SK-N-SH (cell line): ENCODE measurements around the gene RIMS4. TPM values are rescaled to one million over a fixed set of nuclear protein-coding genes. Genes with fewer than 3 reads are reported as not detected.
A peak's percentile ranks its signal among the peaks of the same experiment; 100 is the strongest.

Experiments
- CTCF ChIA-PET: fragments of 300-600, 350-600 bp; formaldehyde crosslinking; extraction: SDS; loops from one replicate; lab custom pipeline; 2021; lab: Yijun Ruan, JAX
- POLR2A ChIA-PET: fragments of 350-600 bp; sonication (Branson Sonifier 250); formaldehyde crosslinking; extraction: SDS; loops from one replicate; lab custom pipeline; 2020; ENCODE audit warnings: antibody characterized with exemption, inconsistent platforms; lab: Yijun Ruan, JAX
- DNase-seq: peaks from one replicate; pipeline ENCODE4 v3.0.0; 2012
- H2AFZ ChIP-seq: fragments of 200-600 bp; sonication (generic); 2 replicates; pipeline ENCODE4 v1.8.1; 2016; ENCODE audit warnings: antibody characterized with exemption, mild to moderate bottlenecking, low read depth
- H3F3A ChIP-seq: fragments of 200-600 bp; sonication (generic); replicated peaks from 2 replicates; pipeline ENCODE3; 2016; ENCODE audit warnings: antibody characterized with exemption, mild to moderate bottlenecking; ENCODE audit not compliant: insufficient read depth
- H3K27ac ChIP-seq, 2 experiments: fragments of 200-500 bp in 1 of 2; fragments of 200-600 bp in 1 of 2; sonication (Bioruptor generic) in 1 of 2; sonication (generic), shearing (Covaris generic) in 1 of 2; 2 replicates each; pipeline versions ENCODE4 v1.5.1 to v1.6.1; 2014 to 2016; ENCODE audit warnings: low read depth in 2 of 2, inconsistent platforms in 1 of 2, low read length in 1 of 2, mild to moderate bottlenecking in 1 of 2, mixed read lengths in 1 of 2
- H3K27me3 ChIP-seq: fragments of 200-600 bp; sonication (generic), shearing (Covaris generic); 2 replicates; pipeline ENCODE4 v1.6.1; 2016; ENCODE audit warnings: mixed run types; ENCODE audit not compliant: insufficient read depth
- H3K36me3 ChIP-seq, 2 experiments: fragments of 200-500 bp in 1 of 2; fragments of 200-600 bp in 1 of 2; sonication (Bioruptor generic) in 1 of 2; sonication (generic) in 1 of 2; replicated peaks in 1 of 2; 2 replicates each; pipeline versions ENCODE3 to v1.5.1; 2014 to 2016; ENCODE audit warnings: low read length in 1 of 2, mild to moderate bottlenecking in 1 of 2; ENCODE audit not compliant: insufficient read depth in 2 of 2, control insufficient read depth in 1 of 2
- H3K4me1 ChIP-seq, 2 experiments: fragments of 200-500 bp in 1 of 2; fragments of 200-600 bp in 1 of 2; sonication (Bioruptor generic) in 1 of 2; sonication (generic), shearing (Covaris generic) in 1 of 2; 2 replicates each; pipeline versions ENCODE4 v1.5.1 to v1.6.1; 2014 to 2016; ENCODE audit warnings: low read depth in 1 of 2, low read length in 1 of 2, mixed run types in 1 of 2; ENCODE audit not compliant: insufficient read depth in 2 of 2, control insufficient read depth in 1 of 2
- H3K4me2 ChIP-seq: fragments of 200-600 bp; sonication (generic), shearing (Covaris generic); 2 replicates; pipeline ENCODE4 v1.6.1; 2017; ENCODE audit warnings: mixed run types
- H3K4me3 ChIP-seq, 2 experiments: fragments of 200-500 bp in 1 of 2; fragments of 200-600 bp in 1 of 2; sonication (Bioruptor generic) in 1 of 2; sonication (generic), shearing (Covaris generic) in 1 of 2; 2 replicates each; pipeline versions ENCODE4 v1.5.1 to v1.8.1; 2014 to 2016; ENCODE audit warnings: low read depth in 2 of 2, inconsistent platforms in 1 of 2, low read length in 1 of 2, mild to moderate bottlenecking in 1 of 2, mixed read lengths in 1 of 2, moderate library complexity in 1 of 2
- H3K79me2 ChIP-seq: fragments of 200-600 bp; sonication (generic); 2 replicates; pipeline ENCODE4 v1.8.1; 2017; ENCODE audit warnings: mild to moderate bottlenecking; ENCODE audit not compliant: insufficient read depth
- H3K9ac ChIP-seq: fragments of 200-600 bp; sonication (generic); 2 replicates; pipeline ENCODE4 v1.6.1; 2017; ENCODE audit warnings: mixed run types
- H3K9me2 ChIP-seq: fragments of 200-600 bp; sonication (generic); 2 replicates; pipeline ENCODE4 v1.6.1; 2017; ENCODE audit warnings: mixed run types
- H3K9me3 ChIP-seq: fragments of 200-600 bp; sonication (generic); 2 replicates; pipeline ENCODE4 v1.6.1; 2017; ENCODE audit warnings: mixed run types, mild to moderate bottlenecking, moderate library complexity
- H4K20me1 ChIP-seq: fragments of 200-600 bp; sonication (generic); 2 replicates; pipeline ENCODE4 v1.6.1; 2017; ENCODE audit warnings: mild to moderate bottlenecking, mixed run types; ENCODE audit not compliant: insufficient read depth
- ELF1 ChIP-seq: IDR thresholded peaks from 2 replicates; pipeline ENCODE4 v1.4.0; 2012
- FOXJ3 ChIP-seq: sonication (generic); formaldehyde crosslinking; IDR thresholded peaks from 2 replicates; pipeline ENCODE4 v1.5.1; 2020; ENCODE audit warnings: mild to moderate bottlenecking, missing genetic modification reagents
- MEF2A ChIP-seq: IDR thresholded peaks from 2 replicates; pipeline ENCODE4 v1.4.0; 2012; ENCODE audit warnings: low read depth, borderline replicate concordance
- MXI1 ChIP-seq: IDR thresholded peaks from 2 replicates; pipeline ENCODE4 v1.6.1; 2012; ENCODE audit warnings: mild to moderate bottlenecking, low read depth, low read length, improper control_type of control experiment
- NFIC ChIP-seq: IDR thresholded peaks from 2 replicates; pipeline ENCODE4 v1.4.0; 2012; ENCODE audit warnings: borderline replicate concordance
- NRF1 ChIP-seq: IDR thresholded peaks from 2 replicates; pipeline ENCODE4 v1.6.1; 2012; ENCODE audit warnings: low read depth, mild to moderate bottlenecking, low read length
- RXRA ChIP-seq: IDR thresholded peaks from 2 replicates; pipeline ENCODE4 v1.4.0; 2012; ENCODE audit warnings: low read depth, mild to moderate bottlenecking, borderline replicate concordance
- SMC3 ChIP-seq: IDR thresholded peaks from 2 replicates; pipeline ENCODE4 v1.6.1; 2012; ENCODE audit warnings: low read depth, low read length, improper control_type of control experiment
- TEAD4 ChIP-seq: IDR thresholded peaks from 2 replicates; pipeline ENCODE4 v1.4.0; 2012; ENCODE audit warnings: mild to moderate bottlenecking, borderline replicate concordance; ENCODE audit not compliant: insufficient read depth
- WGBS: methylation state at CpG from one replicate; pipeline ENCODE4 v1.1.6; 2017; ENCODE audit warnings: low lambda C conversion rate; 5-methylcytosine and 5-hydroxymethylcytosine counted together
- polyA plus RNA-seq, 3 experiments: library from polyadenylated mRNA; depleted of rRNA; stranded (reverse); fragments of >200 nt; gene quantifications; 2 replicates each; pipeline ENCODE4 v1.2.3, GENCODE V29; 2012
- TF ChIP-seq, protein P1 (sequence below): IDR thresholded peaks from 2 replicates; pipeline ENCODE4 v1.6.1; 2012; ENCODE audit warnings: mild to moderate bottlenecking, low read depth, low read length, moderate library complexity
- TF ChIP-seq, protein P2 (sequence below): fragments of 150-350 bp; IDR thresholded peaks from 2 replicates; pipeline ENCODE4 v1.6.1; 2016; ENCODE audit warnings: mild to moderate bottlenecking, low read depth, low read length
- TF ChIP-seq, protein P3 (sequence below): IDR thresholded peaks from 2 replicates; pipeline ENCODE4 v1.4.0; 2012; ENCODE audit warnings: low read depth, borderline replicate concordance
- TF ChIP-seq, protein P4 (sequence below): fragments of 200-600 bp; sonication (generic); IDR thresholded peaks from 2 replicates; pipeline ENCODE4 v1.6.1; 2017; ENCODE audit warnings: antibody characterized with exemption, mild to moderate bottlenecking, moderate library complexity

The RIMS4 gene
- polyA plus RNA-seq, 1 of the 3 experiments (the other 2 are of a cell fraction), result 0.13 TPM

DNA sequence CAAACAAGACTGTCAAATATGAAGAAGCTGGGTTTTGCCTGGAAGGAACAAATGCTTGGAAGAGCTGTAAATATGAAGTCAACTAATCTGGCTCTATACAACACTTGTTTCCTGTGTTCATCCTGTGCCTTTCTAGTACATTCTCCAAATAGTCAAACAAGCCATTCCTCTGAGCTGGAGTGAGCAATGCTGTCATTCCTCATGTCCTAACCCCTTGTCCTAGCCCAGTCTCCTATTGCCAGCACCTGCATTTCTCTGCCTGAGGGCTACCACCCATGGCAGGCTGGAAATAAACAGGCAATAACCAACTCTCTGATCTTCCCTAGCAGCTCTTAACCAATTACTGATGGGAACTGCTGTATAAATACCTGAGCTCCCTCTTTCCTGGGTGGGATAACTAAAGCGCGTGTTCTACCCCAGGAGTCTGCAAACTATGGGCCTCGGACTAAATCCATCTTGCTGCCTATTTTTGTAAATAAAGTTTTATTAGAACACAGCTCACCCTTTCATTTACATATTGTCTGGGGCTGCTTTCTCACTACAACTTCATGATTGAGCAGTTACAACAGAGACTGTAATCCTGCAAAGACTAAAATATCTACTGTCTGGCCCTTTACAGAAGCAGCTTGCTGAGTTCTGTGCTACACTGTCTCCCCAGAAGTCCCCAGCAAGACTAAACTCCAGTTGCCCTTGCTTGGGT, 13.4 kb downstream of the RIMS4 start:
- H3K4me3 ChIP-seq, result no peak overlapping the region
- H3K4me2 ChIP-seq, result no peak overlapping the region
- H3F3A ChIP-seq, result no peaks in the 10 kb centered on the region
- ChIA-PET POLR2A (interaction anchor here (1.1 kb wide), 1 partner anchor 13 kb away, joined by 3 read pairs; no protein-coding TSS in a partner anchor), CTCF (interaction anchor here (0.9 to 5.5 kb wide), 5 partner anchors 10 to 113 kb away, joined by 3 to 29 read pairs (median 4); no protein-coding TSS in a partner anchor)
- peaks cover 0 to 35% of the 10 kb centered on the region in 2 experiments; a peak in 1 of 4 replicates for H3K4me1 ChIP-seq
- no peaks in the 10 kb centered on the region for H3K9me2 ChIP-seq
- no peaks in the 10 kb centered on the region for H4K20me1 ChIP-seq
- no peaks in the 10 kb centered on the region; the same call in 1 of the 2 replicates for H3K27me3 ChIP-seq
- no peaks in the 10 kb centered on the region for H3K9me3 ChIP-seq
- no peak overlapping the region for H2AFZ ChIP-seq
- 82% methylated on average over 3 of the region's 3 CpGs for WGBS
- no peak overlapping the region for H3K9ac ChIP-seq
- no peaks in the 10 kb centered on the region for H3K36me3 ChIP-seq
- peak overlapping the region in 1 of 2 experiments; percentile 53; a peak in 2 of 4 replicates for H3K27ac ChIP-seq
- TF ChIP-seq MXI1, result no peak
- TF ChIP-seq, protein P1, sequence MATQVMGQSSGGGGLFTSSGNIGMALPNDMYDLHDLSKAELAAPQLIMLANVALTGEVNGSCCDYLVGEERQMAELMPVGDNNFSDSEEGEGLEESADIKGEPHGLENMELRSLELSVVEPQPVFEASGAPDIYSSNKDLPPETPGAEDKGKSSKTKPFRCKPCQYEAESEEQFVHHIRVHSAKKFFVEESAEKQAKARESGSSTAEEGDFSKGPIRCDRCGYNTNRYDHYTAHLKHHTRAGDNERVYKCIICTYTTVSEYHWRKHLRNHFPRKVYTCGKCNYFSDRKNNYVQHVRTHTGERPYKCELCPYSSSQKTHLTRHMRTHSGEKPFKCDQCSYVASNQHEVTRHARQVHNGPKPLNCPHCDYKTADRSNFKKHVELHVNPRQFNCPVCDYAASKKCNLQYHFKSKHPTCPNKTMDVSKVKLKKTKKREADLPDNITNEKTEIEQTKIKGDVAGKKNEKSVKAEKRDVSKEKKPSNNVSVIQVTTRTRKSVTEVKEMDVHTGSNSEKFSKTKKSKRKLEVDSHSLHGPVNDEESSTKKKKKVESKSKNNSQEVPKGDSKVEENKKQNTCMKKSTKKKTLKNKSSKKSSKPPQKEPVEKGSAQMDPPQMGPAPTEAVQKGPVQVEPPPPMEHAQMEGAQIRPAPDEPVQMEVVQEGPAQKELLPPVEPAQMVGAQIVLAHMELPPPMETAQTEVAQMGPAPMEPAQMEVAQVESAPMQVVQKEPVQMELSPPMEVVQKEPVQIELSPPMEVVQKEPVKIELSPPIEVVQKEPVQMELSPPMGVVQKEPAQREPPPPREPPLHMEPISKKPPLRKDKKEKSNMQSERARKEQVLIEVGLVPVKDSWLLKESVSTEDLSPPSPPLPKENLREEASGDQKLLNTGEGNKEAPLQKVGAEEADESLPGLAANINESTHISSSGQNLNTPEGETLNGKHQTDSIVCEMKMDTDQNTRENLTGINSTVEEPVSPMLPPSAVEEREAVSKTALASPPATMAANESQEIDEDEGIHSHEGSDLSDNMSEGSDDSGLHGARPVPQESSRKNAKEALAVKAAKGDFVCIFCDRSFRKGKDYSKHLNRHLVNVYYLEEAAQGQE, result no peak
- TF ChIP-seq, protein P2, sequence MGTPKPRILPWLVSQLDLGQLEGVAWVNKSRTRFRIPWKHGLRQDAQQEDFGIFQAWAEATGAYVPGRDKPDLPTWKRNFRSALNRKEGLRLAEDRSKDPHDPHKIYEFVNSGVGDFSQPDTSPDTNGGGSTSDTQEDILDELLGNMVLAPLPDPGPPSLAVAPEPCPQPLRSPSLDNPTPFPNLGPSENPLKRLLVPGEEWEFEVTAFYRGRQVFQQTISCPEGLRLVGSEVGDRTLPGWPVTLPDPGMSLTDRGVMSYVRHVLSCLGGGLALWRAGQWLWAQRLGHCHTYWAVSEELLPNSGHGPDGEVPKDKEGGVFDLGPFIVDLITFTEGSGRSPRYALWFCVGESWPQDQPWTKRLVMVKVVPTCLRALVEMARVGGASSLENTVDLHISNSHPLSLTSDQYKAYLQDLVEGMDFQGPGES, result no peak
- TF ChIP-seq TEAD4, result no peak
- no peak for TF ChIP-seq SMC3
- TF ChIP-seq NFIC, result no peak
- no peak for DNase-seq
- no peaks in the 10 kb centered on the region for H3K79me2 ChIP-seq

GRCh38 chr20:44796311-44796710, 14.0 kb downstream of the RIMS4 start:
- CTCF ChIA-PET, result interaction anchor here (0.9 to 5.5 kb wide), 6 partner anchors 10 to 113 kb away, joined by 3 to 29 read pairs (median 5); no protein-coding TSS in a partner anchor
- H4K20me1 ChIP-seq, result no peaks in the 10 kb centered on the region

More at GRCh38 chr20:44796311-44796710, 14.0 kb downstream of the RIMS4 start:
- Histone ChIP-seq H3K9me3 (no peaks in the 10 kb centered on the region), H3K79me2 (no peaks in the 10 kb centered on the region), H2AFZ (no peak overlapping the region), H3K27me3 (no peaks in the 10 kb centered on the region; the same call in 1 of the 2 replicates), H3K27ac (peak overlapping the region in 1 of 2 experiments; percentile 53; a peak in 1 of 4 replicates), H3K36me3 (no peaks in the 10 kb centered on the region), H3K4me3 (no peak overlapping the region), H3K9me2 (no peaks in the 10 kb centered on the region), H3F3A (no peaks in the 10 kb centered on the region), H3K9ac (no peak overlapping the region), H3K4me2 (no peak overlapping the region), H3K4me1 (peaks cover 0 to 31% of the 10 kb centered on the region in 2 experiments; a peak in 1 of 4 replicates)
- POLR2A ChIA-PET, result interaction anchor here (1.1 kb wide), 1 partner anchor 12 kb away, joined by 3 read pairs; no protein-coding TSS in a partner anchor
- no peak for DNase-seq
- TF ChIP-seq, protein P2, result no peak
- TF ChIP-seq RXRA, result no peak
- no peak for TF ChIP-seq ELF1
- no peak for TF ChIP-seq MEF2A
- TF ChIP-seq MXI1, result no peak
- TF ChIP-seq, protein P3, sequence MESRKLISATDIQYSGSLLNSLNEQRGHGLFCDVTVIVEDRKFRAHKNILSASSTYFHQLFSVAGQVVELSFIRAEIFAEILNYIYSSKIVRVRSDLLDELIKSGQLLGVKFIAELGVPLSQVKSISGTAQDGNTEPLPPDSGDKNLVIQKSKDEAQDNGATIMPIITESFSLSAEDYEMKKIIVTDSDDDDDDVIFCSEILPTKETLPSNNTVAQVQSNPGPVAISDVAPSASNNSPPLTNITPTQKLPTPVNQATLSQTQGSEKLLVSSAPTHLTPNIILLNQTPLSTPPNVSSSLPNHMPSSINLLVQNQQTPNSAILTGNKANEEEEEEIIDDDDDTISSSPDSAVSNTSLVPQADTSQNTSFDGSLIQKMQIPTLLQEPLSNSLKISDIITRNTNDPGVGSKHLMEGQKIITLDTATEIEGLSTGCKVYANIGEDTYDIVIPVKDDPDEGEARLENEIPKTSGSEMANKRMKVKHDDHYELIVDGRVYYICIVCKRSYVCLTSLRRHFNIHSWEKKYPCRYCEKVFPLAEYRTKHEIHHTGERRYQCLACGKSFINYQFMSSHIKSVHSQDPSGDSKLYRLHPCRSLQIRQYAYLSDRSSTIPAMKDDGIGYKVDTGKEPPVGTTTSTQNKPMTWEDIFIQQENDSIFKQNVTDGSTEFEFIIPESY, result no peak
- TF ChIP-seq FOXJ3 (CRISPR knock-in tag), result no peak
- TF ChIP-seq NRF1, result no peak
- TF ChIP-seq, protein P4, sequence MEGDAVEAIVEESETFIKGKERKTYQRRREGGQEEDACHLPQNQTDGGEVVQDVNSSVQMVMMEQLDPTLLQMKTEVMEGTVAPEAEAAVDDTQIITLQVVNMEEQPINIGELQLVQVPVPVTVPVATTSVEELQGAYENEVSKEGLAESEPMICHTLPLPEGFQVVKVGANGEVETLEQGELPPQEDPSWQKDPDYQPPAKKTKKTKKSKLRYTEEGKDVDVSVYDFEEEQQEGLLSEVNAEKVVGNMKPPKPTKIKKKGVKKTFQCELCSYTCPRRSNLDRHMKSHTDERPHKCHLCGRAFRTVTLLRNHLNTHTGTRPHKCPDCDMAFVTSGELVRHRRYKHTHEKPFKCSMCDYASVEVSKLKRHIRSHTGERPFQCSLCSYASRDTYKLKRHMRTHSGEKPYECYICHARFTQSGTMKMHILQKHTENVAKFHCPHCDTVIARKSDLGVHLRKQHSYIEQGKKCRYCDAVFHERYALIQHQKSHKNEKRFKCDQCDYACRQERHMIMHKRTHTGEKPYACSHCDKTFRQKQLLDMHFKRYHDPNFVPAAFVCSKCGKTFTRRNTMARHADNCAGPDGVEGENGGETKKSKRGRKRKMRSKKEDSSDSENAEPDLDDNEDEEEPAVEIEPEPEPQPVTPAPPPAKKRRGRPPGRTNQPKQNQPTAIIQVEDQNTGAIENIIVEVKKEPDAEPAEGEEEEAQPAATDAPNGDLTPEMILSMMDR, result no peak
